B cell (primary cell): ENCODE measurements around the gene STARD9. TPM values are rescaled to one million over a fixed set of nuclear protein-coding genes. Genes with fewer than 3 reads are reported as not detected.

Experiments
- ATAC-seq: fragments of 200-7000 bp; cut with Tn5 transposase; one replicate; pipeline ENCODE4 v1.10.0; 2021; ENCODE audit warnings: low read depth, mild to moderate bottlenecking, moderate number of reproducible peaks, moderate library complexity
- CTCF ChIA-PET: fragments of 350-600 bp; sonication (Branson Sonifier 250); formaldehyde crosslinking; loops from one replicate; lab custom pipeline; 2021; ENCODE audit warnings: antibody characterized with exemption, inconsistent platforms; lab: Charles Lee
- POLR2A ChIA-PET: fragments of 350-600 bp; sonication (Branson Sonifier 250); formaldehyde crosslinking; loops from one replicate; lab custom pipeline; 2021; ENCODE audit warnings: antibody characterized with exemption; lab: Charles Lee
- DNase-seq: peaks from one replicate; pipeline ENCODE4 v3.0.0; 2013
- H2AFZ ChIP-seq: 2 replicates; pipeline ENCODE4 v1.6.1; 2012; ENCODE audit warnings: mild to moderate bottlenecking, low read depth, low read length; ENCODE audit not compliant: insufficient read depth, poor library complexity, severe bottlenecking
- H3K27ac ChIP-seq, 2 donors: 1 replicate in 1 of 2; 2 replicates in 1 of 2; pipeline ENCODE4 v1.5.1; 2012 to 2013; ENCODE audit warnings: low read length in 2 of 2, mild to moderate bottlenecking in 2 of 2, moderate library complexity in 1 of 2
- H3K27me3 ChIP-seq, 4 experiments: fragments of 200-600 bp in 1 of 4; sonication (generic) in 1 of 4; replicated peaks in 1 of 4; 1 replicate in 2 of 4; 2 replicates in 2 of 4; pipeline versions ENCODE4 v1.6.1 to v1.7.0; 2013 to 2016; ENCODE audit warnings: low read length in 3 of 4, mild to moderate bottlenecking in 2 of 4, mixed read lengths in 1 of 4, moderate library complexity in 1 of 4; ENCODE audit not compliant: insufficient read depth in 4 of 4, control insufficient read depth in 3 of 4; ENCODE audit errors: control extremely low read depth in 1 of 4
- H3K36me3 ChIP-seq, 2 experiments: replicated peaks in 1 of 2; 1 replicate in 1 of 2; 2 replicates in 1 of 2; pipeline versions ENCODE4 v1.6.1 to v1.7.1; 2013; ENCODE audit warnings: low read length in 1 of 2; ENCODE audit not compliant: insufficient read depth in 2 of 2, control insufficient read depth in 1 of 2; ENCODE audit errors: control extremely low read depth in 1 of 2, extremely low read depth in 1 of 2
- H3K4me1 ChIP-seq, 2 donors: fragments of 200-600 bp in 1 of 2; sonication (generic) in 1 of 2; 1 replicate in 1 of 2; 2 replicates in 1 of 2; pipeline versions ENCODE4 v1.5.1 to v1.6.1; 2013 to 2017; ENCODE audit warnings: low read length in 2 of 2; ENCODE audit not compliant: control insufficient read depth in 2 of 2, insufficient read depth in 2 of 2
- H3K4me2 ChIP-seq: replicated peaks from 2 replicates; pipeline ENCODE3; 2012; ENCODE audit warnings: mild to moderate bottlenecking, low read depth, low read length; ENCODE audit not compliant: poor library complexity, severe bottlenecking
- H3K4me3 ChIP-seq, 5 experiments: fragments of 200-600 bp in 1 of 5; sonication (generic) in 1 of 5; 1 replicate in 3 of 5; 2 replicates in 2 of 5; pipeline versions ENCODE4 v1.5.1 to v1.7.0; 2011 to 2016; ENCODE audit warnings: low read length in 4 of 5, mild to moderate bottlenecking in 4 of 5, low read depth in 2 of 5, control low read depth in 1 of 5, moderate library complexity in 1 of 5; ENCODE audit not compliant: insufficient read depth in 1 of 5; ENCODE audit errors: control extremely low read depth in 1 of 5, extremely low read depth in 1 of 5
- H3K79me2 ChIP-seq: fragments of 200-600 bp; sonication (generic); one replicate; pipeline ENCODE4 v1.6.0; 2016; ENCODE audit warnings: low read length; ENCODE audit not compliant: control insufficient read depth, insufficient read depth
- H3K9ac ChIP-seq: fragments of 200-600 bp; sonication (generic); 2 replicates; pipeline ENCODE4 v1.6.1; 2017; ENCODE audit warnings: mild to moderate bottlenecking, low read length, moderate library complexity
- H3K9me3 ChIP-seq, 3 donors: one replicate each; pipeline versions ENCODE4 v1.6.1 to v1.7.1; 2013; ENCODE audit warnings: low read length in 2 of 3; ENCODE audit not compliant: control insufficient read depth in 2 of 3, insufficient read depth in 1 of 3; ENCODE audit errors: control extremely low read depth in 1 of 3
- H4K20me1 ChIP-seq: 2 replicates; pipeline ENCODE4 v1.6.0; 2012; ENCODE audit warnings: mild to moderate bottlenecking, low read length; ENCODE audit not compliant: insufficient read depth, control insufficient read depth, poor library complexity, severe bottlenecking
- H3K27ac Mint-ChIP-seq: one replicate; pipeline ENCODE4 v1.8.0; 2021; ENCODE audit warnings: mixed read lengths
- H3K27me3 Mint-ChIP-seq: one replicate; pipeline ENCODE4 v1.8.0; 2021; ENCODE audit warnings: mixed read lengths
- H3K4me1 Mint-ChIP-seq: one replicate; pipeline ENCODE4 v1.8.0; 2021; ENCODE audit warnings: mixed read lengths
- H3K4me3 Mint-ChIP-seq: one replicate; pipeline ENCODE4 v1.8.0; 2021; ENCODE audit warnings: mixed read lengths
- H3K9me3 Mint-ChIP-seq: one replicate; pipeline ENCODE4 v1.8.0; 2022; ENCODE audit warnings: mixed read lengths; ENCODE audit not compliant: insufficient read depth
- EZH2 ChIP-seq: IDR thresholded peaks from 2 replicates; pipeline ENCODE4 v1.6.1; 2012; ENCODE audit warnings: borderline replicate concordance, low read depth, mild to moderate bottlenecking, moderate library complexity, low read length; ENCODE audit not compliant: insufficient read depth, poor library complexity, severe bottlenecking
- WGBS: methylation state at CpG from one replicate; pipeline ENCODE4 v1.1.5; 2013; ENCODE audit warnings: missing lambda C conversion rate; ENCODE audit not compliant: insufficient coverage; 5-methylcytosine and 5-hydroxymethylcytosine counted together
- intact Hi-C: fragments of 100-400 bp; cut with micrococcal nuclease; formaldehyde crosslinking; loops from one replicate; pipeline ENCODE4 v1.10.0; 2022
- polyA plus RNA-seq: library from polyadenylated mRNA; depleted of rRNA; stranded (reverse); fragments of >200 nt; gene quantifications from 2 replicates; pipeline ENCODE4 v1.2.3, GENCODE V29; 2012
- total RNA-seq, 2 donors: library from RNA; stranded (reverse); fragments of 120-200 nt in 1 of 2; gene quantifications; 1 replicate in 1 of 2; 2 replicates in 1 of 2; pipeline versions ENCODE4 v1.2.3 to v1.2.4, GENCODE V29; 2013 to 2022
- TF ChIP-seq, protein P1 (sequence below): fragments of 200-600 bp; IDR thresholded peaks from one replicate; pipeline ENCODE4 v1.8.0; 2022; ENCODE audit warnings: antibody characterized with exemption, mild to moderate bottlenecking

The STARD9 gene
- total and polyA plus RNA-seq, 2 donors (not counting 1 experiment from before 2014, with no cell fraction given): 5.0 to 23.1 TPM

DNA sequence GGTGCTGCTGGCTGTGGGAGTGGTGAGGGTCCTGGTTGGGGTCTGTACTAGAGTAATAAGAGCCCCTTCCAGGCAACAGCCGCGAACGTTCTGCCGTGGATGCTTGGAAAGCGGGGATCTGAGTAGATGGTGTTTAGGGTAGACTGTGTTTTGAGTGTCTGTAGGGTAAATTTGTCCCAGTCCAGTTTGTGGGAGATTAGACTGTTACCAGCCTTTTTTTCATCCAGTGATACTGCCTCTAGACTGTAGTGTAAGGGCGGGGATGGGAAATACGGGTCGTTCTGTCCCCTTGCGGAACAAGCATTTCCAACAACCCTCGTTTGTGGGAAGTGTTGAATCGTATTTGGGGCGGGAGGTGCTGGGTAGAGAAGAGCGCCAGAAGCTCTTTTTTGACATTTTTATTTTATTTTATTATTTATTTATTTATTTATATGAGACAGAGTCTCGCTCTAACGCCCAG lies 26.3 kb upstream of the STARD9 start:
- ChIA-PET CTCF (interaction anchor here (0.8 to 1.1 kb wide), 2 partner anchors 17 to 59 kb away, joined by 3 read pairs; no protein-coding TSS in a partner anchor), POLR2A (interaction anchor here (0.6 to 2.1 kb wide), 3 partner anchors 19 to 45 kb away, joined by 4 to 9 read pairs (median 4); partner anchors contain the start of gene STARD9)
- H3K27me3 ChIP-seq: no peaks in the 10 kb centered on the region
- no peaks in the 10 kb centered on the region for H4K20me1 ChIP-seq
- DNase-seq (no peak), ATAC-seq (peak; percentile 50)
- Mint-ChIP-seq H3K4me1 (peaks cover 41% of the 10 kb centered on the region), H3K9me3 (no peaks in the 10 kb centered on the region), H3K27me3 (no peaks in the 10 kb centered on the region), H3K4me3 (peak overlapping the region; percentile 96), H3K27ac (peak overlapping the region; percentile 93)
- H3K36me3 ChIP-seq: peaks cover 6 to 9% of the 10 kb centered on the region in 2 experiments
- H3K4me1 ChIP-seq: peaks cover 20 to 26% of the 10 kb centered on the region in 2 donors
- peak overlapping the region; percentile 99 to 100 (median 99) for H3K4me3 ChIP-seq
- peaks cover 0 to 3% (median 0%) of the 10 kb centered on the region in 3 donors for H3K9me3 ChIP-seq
- whole genome bisulfite sequencing: 0% methylated on average over 5 of the region's 15 CpGs
- intact Hi-C loops: loop anchor here (2.0 kb wide), 1 partner anchor 102 kb away; no protein-coding TSS in a partner anchor
- H3K27ac ChIP-seq: peak overlapping the region; percentile 86 to 92
- H3K9ac ChIP-seq: peak overlapping the region; percentile 99
- peak overlapping the region; percentile 100 for H2AFZ ChIP-seq
- H3K79me2 ChIP-seq: peaks cover 66% of the 10 kb centered on the region
- H3K4me2 ChIP-seq: peak overlapping the region; percentile 97
- TF ChIP-seq, protein P1, sequence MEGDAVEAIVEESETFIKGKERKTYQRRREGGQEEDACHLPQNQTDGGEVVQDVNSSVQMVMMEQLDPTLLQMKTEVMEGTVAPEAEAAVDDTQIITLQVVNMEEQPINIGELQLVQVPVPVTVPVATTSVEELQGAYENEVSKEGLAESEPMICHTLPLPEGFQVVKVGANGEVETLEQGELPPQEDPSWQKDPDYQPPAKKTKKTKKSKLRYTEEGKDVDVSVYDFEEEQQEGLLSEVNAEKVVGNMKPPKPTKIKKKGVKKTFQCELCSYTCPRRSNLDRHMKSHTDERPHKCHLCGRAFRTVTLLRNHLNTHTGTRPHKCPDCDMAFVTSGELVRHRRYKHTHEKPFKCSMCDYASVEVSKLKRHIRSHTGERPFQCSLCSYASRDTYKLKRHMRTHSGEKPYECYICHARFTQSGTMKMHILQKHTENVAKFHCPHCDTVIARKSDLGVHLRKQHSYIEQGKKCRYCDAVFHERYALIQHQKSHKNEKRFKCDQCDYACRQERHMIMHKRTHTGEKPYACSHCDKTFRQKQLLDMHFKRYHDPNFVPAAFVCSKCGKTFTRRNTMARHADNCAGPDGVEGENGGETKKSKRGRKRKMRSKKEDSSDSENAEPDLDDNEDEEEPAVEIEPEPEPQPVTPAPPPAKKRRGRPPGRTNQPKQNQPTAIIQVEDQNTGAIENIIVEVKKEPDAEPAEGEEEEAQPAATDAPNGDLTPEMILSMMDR: no peak
- no peak for TF ChIP-seq EZH2
